MCF 10A (cell line): ENCODE measurements around the gene METTL18. TPM values are rescaled to one million over a fixed set of nuclear protein-coding genes. Genes with fewer than 3 reads are reported as not detected.
"Not testable (repeated sequence)": the region's sequence is repeated elsewhere in the genome, so short reads cannot be mapped to it uniquely, and the experiment has no call there.

Source experiments
- BruUV-seq: library from RNA; stranded (reverse); fragments of 400-500 nt; replicated peaks from 2 replicates; lab custom pipeline; 2021; lab: Mats Ljungman, UMichigan
- CTCF ChIA-PET: fragments of 300-600 bp; sonication (Branson Sonifier 250); formaldehyde crosslinking; extraction: SDS; loops from one replicate; lab custom pipeline; 2021; ENCODE audit warnings: antibody characterized with exemption, inconsistent platforms; lab: Yijun Ruan, JAX
- POLR2A ChIA-PET: fragments of 300-600, 350-650 bp; sonication (Branson Sonifier 250); formaldehyde crosslinking; extraction: SDS; loops from one replicate; lab custom pipeline; 2020; ENCODE audit warnings: antibody characterized with exemption, inconsistent platforms; lab: Yijun Ruan, JAX
- DNase-seq: peaks from one replicate; pipeline ENCODE4 v3.0.0-alpha.2; 2018; ENCODE audit not compliant: unreplicated experiment
- H3K27ac Mint-ChIP-seq: one replicate; pipeline ENCODE4 v1.8.0; 2022; ENCODE audit warnings: mild to moderate bottlenecking, low read depth, mixed read lengths; ENCODE audit not compliant: unreplicated experiment
- H3K27me3 Mint-ChIP-seq: one replicate; pipeline ENCODE4 v1.8.0; 2022; ENCODE audit warnings: mixed read lengths; ENCODE audit not compliant: insufficient read depth, unreplicated experiment
- H3K36me3 Mint-ChIP-seq: one replicate; pipeline ENCODE4 v1.8.0; 2022; ENCODE audit warnings: mild to moderate bottlenecking, moderate library complexity, mixed read lengths; ENCODE audit not compliant: insufficient read depth, unreplicated experiment
- H3K4me1 Mint-ChIP-seq: one replicate; pipeline ENCODE4 v1.8.0; 2022; ENCODE audit warnings: mixed read lengths; ENCODE audit not compliant: insufficient read depth, unreplicated experiment
- H3K4me3 Mint-ChIP-seq: one replicate; pipeline ENCODE4 v1.8.0; 2022; ENCODE audit warnings: mild to moderate bottlenecking, moderate library complexity, mixed read lengths; ENCODE audit not compliant: unreplicated experiment
- H3K9me3 Mint-ChIP-seq: one replicate; pipeline ENCODE4 v1.8.0; 2022; ENCODE audit warnings: mixed read lengths; ENCODE audit not compliant: unreplicated experiment
- CTCF ChIP-seq: fragments of 200-600 bp; IDR thresholded peaks from one replicate; pipeline ENCODE4 v1.8.0; 2022; ENCODE audit warnings: antibody characterized with exemption, mild to moderate bottlenecking; ENCODE audit not compliant: unreplicated experiment
- intact Hi-C: fragments of 100-400 bp; cut with micrococcal nuclease; formaldehyde crosslinking; loops from 2 replicates; pipeline ENCODE4 v1.14.1; 2022
- total RNA-seq: library from RNA; stranded (reverse); gene quantifications from 2 replicates; pipeline ENCODE4 v1.2.3, GENCODE V29; 2022

The METTL18 gene
- total RNA-seq, 1 experiment from 2014 or later = 2.8 TPM

- TF ChIP-seq CTCF = no peak
- H3K36me3 Mint-ChIP-seq = peaks cover 6% of the 10 kb centered on the region
- no peaks in the 10 kb centered on the region for H3K4me1 Mint-ChIP-seq
- H3K27me3 Mint-ChIP-seq = no peaks in the 10 kb centered on the region
- CTCF ChIA-PET = interaction anchor here (0.6 to 7.9 kb wide), 6 partner anchors 16 to 262 kb away, joined by 3 to 118 read pairs (median 6); no protein-coding TSS in a partner anchor
- BruUV-seq = no TSS peak
- POLR2A ChIA-PET = interaction anchor here (3.4 kb wide), 1 partner anchor 18 kb away, joined by 14 read pairs; the partner anchor contains the start of gene METTL18
- DNase-seq = no peak
- no peak overlapping the region for H3K4me3 Mint-ChIP-seq
- H3K9me3 Mint-ChIP-seq = no peaks in the 10 kb centered on the region
- no peak overlapping the region for H3K27ac Mint-ChIP-seq
- intact Hi-C loops = no loop called here
Observed at GRCh38 chr1:169812131-169812530, 17.4 kb upstream of the METTL18 start.

- H3K9me3 Mint-ChIP-seq, intact Hi-C loops, H3K27me3 Mint-ChIP-seq, BruUV-seq, H3K4me3 Mint-ChIP-seq, H3K27ac Mint-ChIP-seq, H3K36me3 Mint-ChIP-seq, H3K4me1 Mint-ChIP-seq, DNase-seq: not testable (repeated sequence)
- ChIA-PET CTCF (interaction anchor here (0.9 to 7.9 kb wide), 7 partner anchors 10 to 261 kb away, joined by 3 to 118 read pairs (median 15); no protein-coding TSS in a partner anchor), POLR2A (interaction anchor here (3.4 kb wide), 1 partner anchor 17 kb away, joined by 14 read pairs; the partner anchor contains the start of gene METTL18)
Observed at GRCh38 chr1:169811418-169812035, 16.8 kb upstream of the METTL18 start.

- Mint-ChIP-seq H3K36me3 (peaks cover 17% of the 10 kb centered on the region), H3K4me1 (no peaks in the 10 kb centered on the region), H3K27ac (no peak overlapping the region), H3K27me3 (no peaks in the 10 kb centered on the region), H3K9me3 (no peaks in the 10 kb centered on the region), H3K4me3 (no peak overlapping the region)
- BruUV-seq = no TSS peak
- intact Hi-C loops = loop anchor here (1.0 to 5.0 kb wide), 4 partner anchors 208 to 342 kb away; partner anchors contain the start of gene SLC19A2
- DNase-seq = peak; percentile 60
- TF ChIP-seq CTCF = peak; percentile 59
- ChIA-PET CTCF (interaction anchor here (0.5 to 7.9 kb wide), 56 partner anchors 8 to 1826 kb away, joined by 3 to 118 read pairs (median 4); partner anchors contain the start of genes F5 and METTL18), POLR2A (interaction anchor here (0.6 to 3.4 kb wide), 4 partner anchors 15 to 98 kb away, joined by 3 to 14 read pairs (median 3); partner anchors contain the start of genes METTL18 and SCYL3)
Observed at GRCh38 chr1:169809370-169810095, 14.8 kb upstream of the METTL18 start.

GRCh38 chr1:169804941-169805340 lies 10.2 kb upstream of the METTL18 start:
- ChIA-PET POLR2A (no interaction called here), CTCF (no interaction called here)
- Mint-ChIP-seq H3K4me3 (no peak overlapping the region), H3K27ac (peak overlapping the region; percentile 42), H3K4me1 (no peaks in the 10 kb centered on the region), H3K27me3 (no peaks in the 10 kb centered on the region), H3K9me3 (no peaks in the 10 kb centered on the region), H3K36me3 (peaks cover 22% of the 10 kb centered on the region)
- intact Hi-C loops = loop anchor here (5.0 kb wide), 2 partner anchors 318 to 338 kb away; partner anchors contain the start of gene SLC19A2
- no peak for TF ChIP-seq CTCF
- no peak for DNase-seq
- BruUV-seq = no TSS peak
